ENCODE results near the gene BMPR1B. TPM values are rescaled to one million over a fixed set of nuclear protein-coding genes. Genes with fewer than 3 reads are reported as not detected.

The BMPR1B gene
- total RNA-seq, 1 experiment from 2014 or later, result not detected

DNA sequence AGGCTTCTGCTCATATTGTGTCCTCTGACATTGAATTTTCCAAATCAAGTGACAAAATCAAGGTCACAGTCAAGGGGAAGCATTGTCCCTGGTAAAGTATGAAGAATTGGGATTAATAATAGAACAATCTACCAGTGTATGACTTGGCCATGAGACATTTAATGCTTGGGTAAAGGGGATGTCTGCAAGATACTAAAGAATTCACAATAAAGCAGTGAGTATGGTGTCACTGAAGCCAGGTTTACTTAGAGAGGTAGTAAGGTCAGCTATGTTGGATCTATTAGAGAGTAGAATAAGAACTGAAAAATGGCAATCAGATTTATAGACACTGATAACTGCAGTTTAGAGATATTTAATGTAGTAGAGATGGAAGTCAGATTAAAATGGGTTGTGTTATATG, 349.2 kb downstream of the BMPR1B start:
- H3K36me3 ChIP-seq (ENCODE audit: control insufficient read depth in 1 of 2, insufficient read depth in 2 of 2, low read length in 2 of 2), result no peaks in the 10 kb centered on the region
- no peak overlapping the region for H3K9ac ChIP-seq (ENCODE audit: low read length)
- RAD21 ChIA-PET (ENCODE audit: low non-redundant PET in 1 of 2, low total read pairs in 2 of 2, uncharacterized antibody in 2 of 2, unreplicated experiment in 2 of 2), result no interaction called here
- POLR2A ChIA-PET, result no interaction called here
- TF ChIP-seq FOSL1 (IDR thresholded peaks at IDR 0.05; ENCODE audit: low read depth) (no peak), EGR1 (IDR thresholded peaks at IDR 0.05; ENCODE audit: low read depth) (no peak), CBX3 (IDR thresholded peaks at IDR 0.05; ENCODE audit: low read depth) (no peak), POLR2A (IDR thresholded peaks at IDR 0.05; ENCODE audit: borderline replicate concordance, extremely low read depth, insufficient read depth, insufficient read length) (no peak), ZNF274 (IDR thresholded peaks at IDR 0.05; ENCODE audit: low read depth, low read length) (no peak), TCF7L2 (IDR thresholded peaks at IDR 0.05; ENCODE audit: borderline replicate concordance, extremely low read depth, insufficient read depth, insufficient read length) (no peak), ZFX (IDR thresholded peaks at IDR 0.05) (no peak), POLR2AphosphoS5 (IDR thresholded peaks at IDR 0.05; ENCODE audit: low read depth, low read length) (no peak)
- TF ChIP-seq, protein P1, sequence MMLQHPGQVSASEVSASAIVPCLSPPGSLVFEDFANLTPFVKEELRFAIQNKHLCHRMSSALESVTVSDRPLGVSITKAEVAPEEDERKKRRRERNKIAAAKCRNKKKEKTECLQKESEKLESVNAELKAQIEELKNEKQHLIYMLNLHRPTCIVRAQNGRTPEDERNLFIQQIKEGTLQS (IDR thresholded peaks at IDR 0.05), result no peak
- H3K4me3 ChIP-seq (replicated peaks in 1 of 2; ENCODE audit: low read depth in 1 of 2, low read length in 2 of 2), result no peak overlapping the region
- H3K9me3 ChIP-seq (ENCODE audit: control insufficient read depth in 1 of 2, insufficient read depth in 1 of 2, low read depth in 1 of 2, low read length in 2 of 2), result no peaks in the 10 kb centered on the region
- H3K4me1 ChIP-seq (ENCODE audit: control insufficient read depth in 1 of 2, insufficient read depth in 2 of 2, low read length in 2 of 2), result peaks cover 20 to 29% of the 10 kb centered on the region in 2 experiments
- no peaks in the 10 kb centered on the region for H3K79me2 ChIP-seq (ENCODE audit: insufficient read depth, low read length)
- H3K4me2 ChIP-seq (ENCODE audit: low read length), result peak overlapping the region; percentile 49
- ATAC-seq (peak; percentile 33), DNase-seq (ENCODE audit: low read depth, low spot score) (no peak)
- intact Hi-C loops (cut with micrococcal nuclease), result no loop called here
- H3K27me3 ChIP-seq (ENCODE audit: insufficient read depth, low read length), result no peaks in the 10 kb centered on the region
- BruUV-seq (replicated peaks), result no TSS peak
- H2AFZ ChIP-seq (ENCODE audit: low read depth, low read length, poor library complexity, severe bottlenecking), result no peak overlapping the region
- CTCF ChIA-PET, result no interaction called here
- no peak overlapping the region; the same call in 1 of the 2 replicates for H3K27ac ChIP-seq (ENCODE audit: low read depth, low read length)
- no peaks in the 10 kb centered on the region for H4K20me1 ChIP-seq (ENCODE audit: insufficient read depth)
- H3K9me2 ChIP-seq (ENCODE audit: insufficient read depth), result no peaks in the 10 kb centered on the region

DNA sequence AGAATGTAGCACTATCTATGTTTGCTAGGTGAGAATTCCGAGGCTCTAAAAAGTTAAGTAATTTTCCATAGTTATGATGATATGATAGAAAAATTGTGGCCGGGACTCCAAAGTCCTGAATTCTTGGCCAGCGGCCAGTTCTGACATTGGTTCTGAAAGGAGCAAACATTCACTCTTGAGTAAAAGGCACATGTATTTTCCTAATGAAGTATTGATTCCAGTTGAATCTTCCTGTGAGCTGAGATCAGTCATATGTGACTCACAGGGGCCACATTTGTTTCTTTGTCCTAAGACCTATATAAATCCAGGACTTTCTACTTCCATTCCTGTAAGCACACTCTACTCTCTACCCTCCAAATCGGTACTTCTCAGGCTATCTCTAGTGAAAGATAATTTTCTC, 349.9 kb downstream of the BMPR1B start:
- peak; percentile 71 for DNase-seq (ENCODE audit: low read depth, low spot score)
- TF ChIP-seq SP1 (IDR thresholded peaks at IDR 0.05; ENCODE audit: low read depth) (peak; percentile 48; the same call in 1 of the 2 replicates), RAD21 (IDR thresholded peaks at IDR 0.05; ENCODE audit: low read depth) (no peak), FOSL1 (IDR thresholded peaks at IDR 0.05; ENCODE audit: low read depth) (peak; percentile 70), YY1 (IDR thresholded peaks at IDR 0.05; ENCODE audit: extremely low read depth, insufficient replicate concordance, low read depth, low read length) (no peak), JUND (IDR thresholded peaks at IDR 0.05) (peak; percentile 43; the same call in 1 of the 2 replicates), CEBPB (IDR thresholded peaks at IDR 0.05; ENCODE audit: low read depth) (peak; percentile 44)
- peak overlapping the region; percentile 67 for H2AFZ ChIP-seq (ENCODE audit: low read depth, low read length, poor library complexity, severe bottlenecking)
- H3K79me2 ChIP-seq (ENCODE audit: insufficient read depth, low read length), result no peaks in the 10 kb centered on the region
- H3K4me3 ChIP-seq (replicated peaks in 1 of 2; ENCODE audit: low read depth in 1 of 2, low read length in 2 of 2), result no peak overlapping the region
- H3K4me1 ChIP-seq (ENCODE audit: control insufficient read depth in 1 of 2, insufficient read depth in 2 of 2, low read length in 2 of 2), result peaks cover 20 to 27% of the 10 kb centered on the region in 2 experiments
- ATAC-seq, result peak; percentile 48
- no peaks in the 10 kb centered on the region for H3K36me3 ChIP-seq (ENCODE audit: control insufficient read depth in 1 of 2, insufficient read depth in 2 of 2, low read length in 2 of 2)
- ChIA-PET CTCF (no interaction called here), POLR2A (no interaction called here), RAD21 (ENCODE audit: low non-redundant PET in 1 of 2, low total read pairs in 2 of 2, uncharacterized antibody in 2 of 2, unreplicated experiment in 2 of 2) (no interaction called here)
- H3K9me3 ChIP-seq (ENCODE audit: control insufficient read depth in 1 of 2, insufficient read depth in 1 of 2, low read depth in 1 of 2, low read length in 2 of 2), result no peaks in the 10 kb centered on the region
- intact Hi-C loops (cut with micrococcal nuclease), result no loop called here
- no peak overlapping the region for H3K9ac ChIP-seq (ENCODE audit: low read length)
- no TSS peak for BruUV-seq (replicated peaks)
- peak overlapping the region; percentile 49 for H3K4me2 ChIP-seq (ENCODE audit: low read length)
- no peaks in the 10 kb centered on the region for H3K27me3 ChIP-seq (ENCODE audit: insufficient read depth, low read length)
- H3K9me2 ChIP-seq (ENCODE audit: insufficient read depth), result no peaks in the 10 kb centered on the region
- H4K20me1 ChIP-seq (ENCODE audit: insufficient read depth), result no peaks in the 10 kb centered on the region
- H3K27ac ChIP-seq (ENCODE audit: low read depth, low read length), result no peak overlapping the region

All from HCT116 (cell line).